HL-60 (cell line): ENCODE data around the gene CYS1.

Source experiments
- DNase-seq, 2 experiments: peaks; one replicate each; pipeline ENCODE4 v3.0.0-alpha.2; 2010 to 2020; ENCODE audit warnings: low read depth in 1 of 2, low spot score in 1 of 2
- H3K27ac ChIP-seq: fragments of 250-450 bp; sonication (Bioruptor Pico); replicated peaks from 2 replicates; pipeline ENCODE4 v1.5.1; 2020; ENCODE audit warnings: mild to moderate bottlenecking, moderate library complexity
- H3K27me3 ChIP-seq: fragments of 250-450 bp; sonication (Bioruptor Pico); 2 replicates; pipeline ENCODE4 v1.5.1; 2021; ENCODE audit warnings: mild to moderate bottlenecking, moderate library complexity; ENCODE audit not compliant: insufficient read depth, poor library complexity, severe bottlenecking
- H3K4me3 ChIP-seq: replicated peaks from 2 replicates; pipeline ENCODE4 v1.5.1; 2011; ENCODE audit warnings: mild to moderate bottlenecking, control low read depth, low read length; ENCODE audit not compliant: insufficient read depth
- CTCF ChIP-seq: IDR thresholded peaks from one replicate; pipeline ENCODE4 v1.5.1; 2011; ENCODE audit warnings: low read length, control low read depth, inconsistent platforms; ENCODE audit not compliant: insufficient read depth
- GABPA ChIP-seq: IDR thresholded peaks from 2 replicates; pipeline ENCODE4 v1.6.1; 2012; ENCODE audit warnings: low read depth
- POLR2AphosphoS5 ChIP-seq: IDR thresholded peaks from 2 replicates; pipeline ENCODE4 v1.6.1; 2012; ENCODE audit warnings: low read depth
- REST ChIP-seq: IDR thresholded peaks from 2 replicates; pipeline ENCODE4 v1.6.1; 2012; ENCODE audit warnings: low read depth; ENCODE audit not compliant: insufficient replicate concordance
- SPI1 ChIP-seq: IDR thresholded peaks from 2 replicates; pipeline ENCODE4 v1.6.1; 2012; ENCODE audit warnings: low read depth, mild to moderate bottlenecking, borderline replicate concordance

Gene CYS1

DNA sequence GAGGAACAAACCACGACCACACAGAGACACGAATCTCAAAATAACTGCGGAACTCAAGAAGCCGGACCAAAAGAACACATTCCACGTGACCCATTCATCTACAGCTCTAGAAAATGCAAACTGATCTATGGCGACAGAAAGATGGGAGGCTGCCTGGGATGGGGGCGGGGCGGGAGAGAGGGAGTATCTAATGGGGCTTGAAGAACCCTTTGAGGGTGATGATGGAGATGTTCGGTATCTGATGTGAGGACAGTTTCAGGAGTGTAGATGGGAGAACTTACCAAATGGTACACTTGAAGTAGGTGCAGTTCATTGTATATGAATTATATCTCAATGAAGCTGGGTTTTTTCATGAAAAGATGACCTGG lies 71.4 kb downstream of the CYS1 start:
- no peak overlapping the region for H3K4me3 ChIP-seq
- no peak overlapping the region for H3K27ac ChIP-seq

GRCh38 chr2:10007921-10008808 lies 72.0 kb downstream of the CYS1 start:
- Histone ChIP-seq H3K4me3 (no peak overlapping the region), H3K27ac (no peak overlapping the region), H3K27me3 (no peaks in the 10 kb centered on the region)
- TF ChIP-seq POLR2AphosphoS5: no peak
- no peak for TF ChIP-seq SPI1
- TF ChIP-seq GABPA: no peak
- no peak for TF ChIP-seq CTCF
- no peak for TF ChIP-seq REST
- DNase-seq: no peak

More for the DNA sequence above, 71.4 kb downstream of the CYS1 start:
- no peaks in the 10 kb centered on the region for H3K27me3 ChIP-seq
- TF ChIP-seq POLR2AphosphoS5: no peak
- no peak for TF ChIP-seq CTCF
- TF ChIP-seq SPI1: no peak
- no peak for TF ChIP-seq REST
- TF ChIP-seq GABPA: no peak
- DNase-seq: no peak

DNA sequence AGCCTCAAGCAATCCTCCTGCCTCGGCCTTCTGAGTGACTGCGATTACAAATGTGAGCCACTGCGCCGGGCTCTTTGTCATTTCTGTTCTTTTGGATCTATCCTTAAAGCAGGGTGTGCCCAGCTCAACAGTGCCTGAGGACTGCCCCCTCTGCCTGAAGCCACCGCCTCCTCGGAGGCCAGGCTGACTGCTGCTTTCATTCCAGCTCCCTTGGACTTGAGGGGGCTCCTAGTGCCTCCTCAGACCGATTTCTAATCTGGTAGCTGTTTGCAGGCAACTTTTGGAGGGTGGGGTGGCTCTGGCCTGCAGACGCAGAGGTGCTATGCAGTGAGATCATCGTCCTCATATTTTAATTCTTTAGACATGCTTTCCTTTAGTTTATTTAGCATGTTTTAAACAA lies 72.8 kb downstream of the CYS1 start:
- no peak for DNase-seq
- Histone ChIP-seq H3K4me3 (no peak overlapping the region), H3K27me3 (no peaks in the 10 kb centered on the region), H3K27ac (no peak overlapping the region)
- TF ChIP-seq POLR2AphosphoS5 (no peak), GABPA (no peak), REST (no peak), CTCF (no peak), SPI1 (no peak)
